Stimulated activated CD8-positive, alpha-beta memory T cell treated with anti-CD3 and anti-CD28 coated beads, Interleukin-4, amount 100 ng/mL, for 48 hours (primary cell): ENCODE data around the gene STX4.

Source experiments
- DNase-seq: peaks from one replicate; pipeline ENCODE4 v3.0.0-alpha.2; 2020

STX4 gene

DNA sequence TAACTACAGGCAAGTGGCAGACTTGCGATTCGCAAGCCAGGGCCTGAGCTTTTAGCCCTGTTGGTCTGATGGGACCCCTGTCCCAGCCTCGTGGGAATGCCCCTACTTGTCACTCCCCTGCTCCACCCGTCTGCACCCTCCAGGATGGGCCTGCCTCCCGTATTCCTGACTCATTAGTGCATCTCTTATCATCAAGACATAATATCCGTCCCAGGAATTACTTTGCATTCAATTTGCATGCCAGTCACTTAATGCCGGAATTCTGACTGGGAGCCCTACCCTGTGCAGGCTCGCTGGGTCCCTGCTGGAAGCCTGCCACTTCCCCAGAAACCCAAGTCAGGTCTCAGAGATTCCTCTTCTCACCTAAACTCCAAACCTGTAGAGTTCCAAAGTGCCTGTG lies 52.1 kb downstream of the STX4 start:
- DNase-seq, result no peak

DNA sequence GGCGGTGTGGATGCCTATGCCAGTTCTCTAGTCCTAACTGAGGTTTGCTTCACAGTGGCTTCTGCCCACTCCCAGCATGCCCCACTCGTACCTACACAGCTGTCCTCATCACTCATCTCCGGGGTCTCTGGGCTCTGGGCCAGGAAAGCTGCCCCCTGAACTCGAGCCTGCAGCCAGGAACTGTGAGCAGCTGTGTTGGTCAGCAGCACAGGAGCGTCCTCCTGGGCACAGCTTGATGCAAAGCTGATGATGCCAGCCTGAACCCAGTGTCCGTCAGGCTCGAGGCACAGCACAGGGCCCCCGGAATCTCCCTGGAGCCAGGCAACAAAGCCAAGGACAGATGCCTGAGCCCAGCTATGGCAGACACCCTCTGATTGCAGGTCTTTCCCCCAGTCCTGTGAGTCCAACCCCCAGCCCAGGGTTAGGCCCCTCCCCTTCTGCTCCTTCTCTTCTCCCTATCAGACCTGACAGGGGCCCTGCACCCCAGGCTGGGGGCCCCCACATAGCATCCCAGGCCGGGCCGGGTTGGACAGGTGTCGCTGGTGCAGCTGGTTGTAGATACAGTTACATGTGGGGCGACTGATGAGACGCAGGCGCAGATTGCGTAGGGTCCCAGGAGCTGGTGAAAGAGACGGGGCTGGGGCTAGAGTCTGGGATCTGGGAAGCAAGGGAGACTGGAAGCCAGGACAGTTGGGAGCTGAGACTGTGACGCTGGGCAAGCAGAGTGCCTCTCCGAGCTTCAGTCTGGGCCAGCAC lies 52.7 kb downstream of the STX4 start:
- DNase-seq, result no peak

DNA sequence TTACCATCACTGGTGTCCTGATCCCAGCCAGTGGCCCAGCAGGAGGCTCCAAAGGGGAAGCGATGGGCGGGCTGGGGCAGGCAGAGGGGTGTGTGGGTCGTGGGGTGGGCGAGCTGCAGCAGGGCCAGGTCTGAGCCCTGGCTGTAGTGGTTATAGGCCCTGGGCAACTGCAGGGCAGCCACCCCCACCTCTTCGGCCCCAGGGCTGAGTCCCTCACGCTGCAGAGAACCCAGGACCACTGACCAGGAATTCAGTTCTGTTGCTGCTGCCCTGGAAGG lies 53.2 kb downstream of the STX4 start:
- no peak for DNase-seq

DNA sequence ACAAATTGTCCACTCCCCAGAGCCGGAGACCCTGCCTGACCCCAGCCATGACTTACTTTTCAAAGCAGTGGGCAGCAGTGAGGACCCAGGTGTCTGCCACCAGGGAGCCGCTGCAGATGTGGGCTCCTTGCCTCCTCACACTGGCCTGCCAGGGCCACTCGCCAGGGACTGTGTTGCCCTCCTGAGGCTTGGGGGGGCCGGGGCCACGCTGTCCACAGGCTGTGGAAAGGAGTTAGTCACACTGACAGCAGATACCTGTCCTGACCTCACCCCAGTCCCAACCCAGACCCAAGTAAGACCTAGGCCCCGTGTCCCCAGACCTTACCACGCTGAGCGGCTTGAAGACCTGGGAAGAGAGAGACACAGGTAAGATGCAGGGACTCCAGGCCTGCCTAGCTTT lies 54.1 kb downstream of the STX4 start:
- DNase-seq, result no peak

DNA sequence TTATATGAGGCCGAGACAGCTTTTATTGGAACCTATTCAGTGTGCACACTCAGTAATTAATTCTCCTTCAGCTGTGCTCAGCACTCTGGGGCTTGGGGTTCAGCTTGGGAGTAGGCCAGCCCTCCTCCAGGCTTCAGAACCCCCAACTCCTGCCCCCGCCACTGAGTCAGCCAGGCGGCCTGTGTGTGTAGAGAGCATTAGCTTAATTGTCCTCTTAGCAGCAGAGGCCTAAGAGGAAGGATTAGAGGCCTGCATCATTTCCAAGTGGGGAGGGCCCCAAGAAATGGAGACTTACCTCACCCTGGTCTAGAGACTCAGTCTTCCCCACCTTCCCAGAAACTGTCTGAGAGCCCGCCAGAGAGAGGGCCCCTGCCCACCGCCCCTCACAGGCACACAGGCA lies 54.6 kb downstream of the STX4 start:
- no peak for DNase-seq

DNA sequence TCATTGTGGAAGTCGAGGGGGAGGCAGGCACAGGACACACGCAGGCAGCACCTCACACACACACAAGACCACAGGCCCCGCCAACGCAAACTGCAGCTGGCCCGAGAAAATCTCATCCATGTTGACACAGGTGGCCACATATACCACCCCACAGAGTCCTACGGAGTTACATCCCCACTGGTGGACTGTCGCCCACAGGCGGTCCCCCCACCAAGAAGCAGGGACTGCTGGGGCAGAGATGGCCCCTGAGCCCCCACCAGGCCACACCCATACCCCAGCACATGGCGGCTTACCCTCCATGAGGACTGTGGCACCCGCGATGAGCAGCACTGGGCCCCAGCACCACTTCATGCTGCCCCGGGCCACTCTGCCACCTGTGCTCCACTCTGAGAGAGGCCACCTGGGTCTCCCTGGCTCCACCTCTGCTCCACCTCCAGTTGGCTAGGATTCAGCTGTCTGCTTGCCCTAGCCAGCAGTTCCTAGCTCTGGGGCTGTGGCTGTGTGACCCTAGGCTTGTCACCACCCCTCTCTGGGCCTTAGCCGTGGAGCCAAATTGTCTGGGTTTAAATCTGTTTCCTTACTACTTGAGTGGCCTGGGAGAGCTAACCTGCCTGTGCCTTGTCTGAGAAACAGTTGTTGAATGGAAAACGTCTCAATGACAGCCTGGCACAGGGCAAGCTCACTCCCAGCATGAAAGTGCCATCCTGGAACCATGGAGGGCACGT lies 55.3 kb downstream of the STX4 start, which contains the start of gene PRSS53:
Gene PRSS53 (minus strand): TSS at position 485 of the 725 bp plus-strand sequence. CDS start 134 bp downstream, at position 351.
- no peak for DNase-seq

DNA sequence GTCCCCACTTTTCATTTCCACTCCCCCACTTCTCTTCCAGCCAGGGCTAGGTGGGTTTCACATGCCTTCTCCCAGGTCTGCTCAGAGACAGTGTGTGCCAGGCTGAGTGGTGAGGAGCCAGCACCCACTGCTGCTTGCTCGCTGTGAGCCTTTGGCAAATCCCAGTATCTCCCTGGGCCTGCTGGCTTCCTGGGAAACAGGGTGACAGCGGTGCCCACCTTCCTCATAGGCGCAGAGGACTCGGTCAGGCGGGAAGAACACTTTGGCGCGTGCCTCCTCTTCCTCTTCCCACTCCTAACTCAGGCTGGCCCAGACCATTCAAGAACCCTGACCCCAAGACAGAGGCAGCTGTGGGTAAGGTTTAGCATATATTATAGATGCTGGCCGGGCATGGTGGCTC lies 55.8 kb downstream of the STX4 start:
- DNase-seq, result no peak
